Activated CD4-positive, alpha-beta T cell treated with anti-CD3 and anti-CD28 coated beads, Interleukin-2, amount 50 U/mL, for 1 hour (primary cell): ENCODE measurements around the gene PRRT3.

ENCODE experiments used
- DNase-seq: peaks from one replicate; pipeline ENCODE4 v3.0.0-alpha.2; 2020

The PRRT3 gene

DNA sequence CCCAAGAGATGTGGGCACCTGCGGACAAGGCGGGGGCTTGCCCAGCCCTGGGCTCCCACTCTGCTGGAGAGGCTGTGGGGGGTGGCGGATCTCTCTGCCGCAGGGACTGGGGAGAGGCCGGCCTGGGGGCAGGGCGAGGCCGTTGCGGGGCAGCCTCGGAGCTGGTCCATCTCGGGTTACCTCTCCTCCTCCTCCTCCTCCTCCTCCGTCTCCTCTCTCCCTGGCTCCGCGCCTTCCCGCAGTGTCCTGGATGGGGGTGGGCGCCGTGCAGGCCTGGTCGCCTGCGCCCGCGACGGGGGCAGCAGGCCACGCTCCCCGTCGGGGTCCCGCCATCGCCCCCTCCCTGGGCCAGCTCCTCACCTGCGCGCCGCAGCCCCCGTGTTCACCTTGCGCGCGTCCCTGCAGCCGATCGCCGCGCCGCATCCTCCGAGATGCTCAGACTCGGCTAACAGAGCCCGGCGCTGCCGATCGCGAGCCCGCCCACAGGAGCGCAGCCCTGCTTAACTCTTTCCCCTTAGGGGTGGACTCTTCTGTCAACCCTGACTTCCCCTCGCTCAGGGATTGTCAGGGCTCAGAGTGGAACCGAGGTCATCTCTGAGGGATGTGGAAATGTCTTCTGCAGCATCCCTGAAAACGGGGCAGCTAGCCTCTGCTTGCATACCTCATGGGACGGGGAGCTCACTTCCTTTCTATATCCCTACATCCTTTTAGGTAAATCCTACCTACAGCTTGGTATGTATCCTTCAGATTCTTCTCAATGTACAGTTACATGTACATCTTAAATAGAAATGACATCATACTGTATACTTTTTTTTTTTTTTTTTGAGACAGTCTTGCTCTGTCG, at the start of gene PRRT3:
TSS of gene PRRT3 (minus strand) at position 447 of the 844 bp plus-strand sequence. CDS start 2,293 bp downstream, outside the sequence.
- DNase-seq, result peak; percentile 58

DNA sequence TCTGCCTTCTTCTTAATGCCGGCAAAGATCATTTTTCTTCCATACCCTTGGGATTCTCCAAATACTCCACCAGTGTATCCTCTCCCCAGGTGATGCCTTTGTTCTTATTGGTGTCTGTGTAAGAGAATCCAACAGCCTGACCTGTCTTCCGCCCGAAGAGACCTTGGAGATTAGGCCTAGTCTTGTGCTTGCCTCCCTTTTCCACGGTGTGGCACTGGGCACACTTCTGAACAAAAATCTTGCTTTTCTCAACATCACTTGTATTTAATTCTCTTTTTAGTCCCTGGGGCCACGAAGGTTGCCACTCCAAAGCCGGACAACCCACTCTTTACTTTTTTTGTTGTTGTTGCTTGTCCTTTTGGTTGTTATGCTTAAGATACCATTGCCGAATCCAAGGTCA, 48.5 kb upstream of the PRRT3 start:
- DNase-seq, result no peak

DNA sequence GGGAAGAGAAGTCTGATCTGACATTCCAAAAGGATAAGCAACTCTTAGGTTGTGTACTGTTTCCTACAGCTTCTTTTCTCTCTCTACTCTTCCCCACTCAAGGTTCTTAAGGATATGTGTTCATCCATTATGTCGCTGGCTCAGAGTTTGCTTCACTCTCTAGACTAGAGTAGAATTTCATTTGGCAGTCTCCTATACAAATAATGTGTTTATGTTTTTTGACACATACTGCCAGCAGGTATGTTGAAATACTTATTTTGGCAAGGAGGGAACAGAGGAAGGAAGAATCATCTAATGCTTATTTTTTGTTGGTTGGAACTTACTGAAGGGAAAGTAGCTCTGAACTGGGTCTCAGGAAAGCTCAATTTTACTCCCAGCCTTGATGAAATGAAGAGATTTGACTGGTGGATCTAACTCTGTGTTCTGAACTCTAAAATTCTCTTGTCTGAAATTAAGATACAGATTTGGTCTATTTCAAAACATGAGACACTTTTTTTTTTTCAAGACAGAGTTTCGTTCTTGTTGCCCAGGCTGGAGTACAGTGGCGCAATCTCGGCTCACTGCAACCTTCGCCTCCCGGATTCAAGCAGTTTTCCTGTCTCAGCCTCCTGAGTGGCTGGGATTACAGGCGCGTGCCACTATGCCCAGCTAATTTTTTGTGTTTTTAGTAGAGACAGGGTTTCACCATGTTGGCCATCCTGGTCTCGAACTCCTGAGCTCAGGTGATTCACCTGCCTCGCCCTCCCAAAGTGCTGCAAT, 42.1 kb upstream of the PRRT3 start:
- no peak for DNase-seq

DNA sequence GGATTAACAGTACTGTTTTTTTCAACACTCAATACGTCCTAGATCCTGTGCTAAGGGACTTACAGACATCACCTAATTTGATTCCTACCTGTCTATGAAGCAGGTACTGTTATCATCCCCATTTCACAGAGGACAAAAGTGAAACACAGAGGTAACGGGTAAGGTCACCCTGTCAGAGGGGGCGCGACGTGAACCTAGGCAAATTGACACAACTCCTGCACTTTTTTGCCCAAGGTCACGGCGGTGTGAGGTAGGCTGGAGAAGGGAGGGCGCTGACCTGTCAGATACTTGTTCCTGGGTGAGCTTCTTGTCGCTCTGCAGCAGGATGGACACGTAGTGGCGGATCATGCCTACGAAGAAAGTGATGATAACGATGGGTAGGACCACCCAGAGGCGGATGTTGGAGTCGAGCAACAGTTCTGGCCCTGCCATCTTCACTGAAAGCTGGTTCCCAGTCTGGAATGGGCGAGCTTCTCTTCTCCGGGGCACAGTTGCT, 34.1 kb upstream of the PRRT3 start:
- no peak for DNase-seq

DNA sequence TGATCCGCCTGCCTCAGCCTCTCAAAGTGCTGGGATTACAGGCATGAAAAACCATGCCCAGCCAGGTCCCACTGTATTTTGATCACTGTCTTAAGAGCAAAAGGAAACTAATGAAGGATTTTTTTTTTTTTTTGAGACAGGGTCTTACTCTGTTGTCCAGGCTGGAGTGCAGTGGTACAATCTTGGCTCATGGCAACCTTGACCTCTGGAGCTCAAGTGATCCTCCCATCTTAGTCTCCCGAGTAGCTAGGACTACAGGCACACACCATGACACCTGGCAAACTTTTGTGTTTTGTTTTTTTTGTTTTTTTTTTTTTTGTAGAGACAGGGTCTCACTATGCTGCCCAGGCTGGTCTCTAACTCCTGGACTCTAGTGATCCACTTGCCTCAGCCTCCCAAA, 28.0 kb upstream of the PRRT3 start:
- no peak for DNase-seq

DNA sequence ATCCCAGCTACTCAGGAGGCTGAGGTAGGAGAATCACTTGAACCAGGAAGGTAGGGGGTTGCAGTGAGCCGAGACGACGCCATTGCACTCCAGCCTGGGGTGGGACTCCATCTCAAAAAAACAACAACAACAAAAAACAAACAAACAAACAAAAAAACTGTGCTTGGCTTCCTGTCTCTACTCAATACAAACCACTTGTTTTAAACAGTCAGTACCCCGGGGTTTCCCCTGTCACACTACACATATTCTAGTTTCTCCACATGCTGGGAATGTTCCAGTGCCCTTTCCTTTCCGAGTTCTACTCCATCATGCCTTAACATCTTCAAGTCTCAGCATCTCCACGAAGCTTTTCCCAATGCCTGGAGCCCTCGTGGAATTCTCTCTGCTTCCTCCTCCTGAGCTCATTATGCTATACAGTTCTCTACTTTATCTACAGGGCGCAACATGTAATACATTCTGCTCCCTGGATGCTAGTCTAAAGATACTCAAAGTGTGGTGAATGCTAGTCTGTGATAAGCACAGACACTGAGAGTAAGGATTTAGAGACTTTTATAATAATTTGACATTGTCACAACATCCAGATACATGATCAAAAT, 26.6 kb upstream of the PRRT3 start:
- DNase-seq, result no peak

DNA sequence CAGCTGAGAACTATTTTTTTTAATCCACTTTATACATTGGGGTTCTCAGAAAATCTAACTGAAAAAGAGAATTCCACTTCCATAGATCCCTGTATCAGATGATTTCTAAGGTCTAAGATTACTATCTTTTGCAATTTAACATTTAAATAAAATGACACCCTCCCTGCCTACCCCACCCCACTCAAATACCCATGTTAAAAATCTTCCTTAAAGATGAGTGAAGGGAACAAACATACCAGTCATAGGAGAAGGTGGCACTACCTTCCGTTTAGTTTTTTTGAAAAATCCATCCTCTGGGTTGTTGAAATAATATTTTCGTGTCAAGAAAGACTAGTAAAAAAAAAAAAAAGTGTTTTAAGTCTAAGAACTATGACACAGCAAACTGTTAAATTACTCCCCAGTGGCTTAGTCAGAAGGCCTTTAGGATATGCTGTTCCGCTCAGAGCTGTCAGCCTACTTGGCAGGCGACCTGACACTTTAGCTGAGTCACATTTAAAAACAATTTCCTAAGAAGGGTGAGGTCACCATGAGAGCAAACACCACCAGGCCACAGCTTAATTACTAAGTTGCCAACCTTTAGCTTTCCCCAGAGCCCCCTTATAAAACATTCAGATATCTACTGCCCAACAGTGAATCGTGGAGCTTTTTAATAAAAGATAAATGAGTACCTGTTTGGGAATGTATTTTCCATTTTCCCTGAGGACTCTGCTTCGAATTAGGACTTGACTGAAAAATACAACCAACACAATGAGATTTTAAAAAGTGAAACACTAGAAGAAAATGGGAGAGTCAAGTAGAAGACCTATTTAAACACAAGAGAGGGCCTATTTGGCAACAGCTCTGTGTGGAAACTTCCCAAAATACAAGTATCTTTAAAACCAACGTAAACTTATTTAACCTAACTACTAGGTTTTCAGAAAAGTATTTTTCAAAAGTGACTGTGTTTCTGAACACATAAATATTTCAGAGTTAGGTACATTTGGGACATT, 24.8 kb upstream of the PRRT3 start:
- DNase-seq, result no peak

DNA sequence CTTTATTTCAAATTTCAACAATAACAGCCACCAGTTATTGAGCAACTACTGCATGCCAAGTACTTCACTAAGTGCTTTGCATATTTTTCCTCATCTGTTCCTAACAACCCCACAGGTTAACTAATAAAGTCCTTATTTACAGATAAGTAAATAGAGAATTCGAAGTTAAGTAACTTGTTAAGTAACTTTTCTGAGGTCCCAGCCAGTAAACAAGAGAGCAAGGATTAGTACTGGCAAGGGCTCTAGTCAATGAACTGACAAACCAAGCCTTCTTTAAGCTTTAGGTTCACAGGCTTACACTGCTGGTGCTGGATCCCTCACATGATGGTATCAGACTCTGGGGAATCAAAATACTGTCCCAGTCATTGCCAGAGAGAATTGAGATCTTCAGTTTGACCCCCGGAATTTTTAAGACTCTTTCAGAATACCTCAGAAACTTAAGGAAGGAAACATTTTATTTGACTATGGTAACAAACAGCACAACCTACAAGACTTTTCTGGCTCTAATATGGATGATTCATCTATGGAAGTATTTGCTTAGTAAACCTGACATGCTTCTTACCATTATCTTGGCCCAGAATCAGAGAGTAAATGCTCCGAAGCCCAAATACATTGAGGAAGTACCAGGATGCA, 17.9 kb upstream of the PRRT3 start:
- DNase-seq, result no peak

DNA sequence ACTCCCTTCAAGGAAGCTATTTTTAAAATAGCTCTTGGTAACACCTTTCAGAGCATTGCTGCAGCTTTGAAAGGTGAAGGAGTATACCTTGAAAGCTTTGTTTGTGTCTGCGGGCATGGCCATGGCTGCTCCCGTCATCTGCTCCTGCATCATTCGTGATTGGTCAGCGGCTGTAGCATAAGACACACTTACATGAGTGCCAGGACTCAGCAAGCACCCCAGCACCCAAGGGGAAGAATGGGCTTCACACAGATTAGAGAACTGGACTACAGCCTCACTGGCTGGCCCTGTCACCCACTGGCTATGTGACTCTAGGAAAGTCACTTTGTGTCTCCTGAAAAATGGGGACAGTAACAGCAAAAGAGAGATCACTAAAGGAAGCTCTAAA, 17.4 kb upstream of the PRRT3 start:
- DNase-seq, result no peak

DNA sequence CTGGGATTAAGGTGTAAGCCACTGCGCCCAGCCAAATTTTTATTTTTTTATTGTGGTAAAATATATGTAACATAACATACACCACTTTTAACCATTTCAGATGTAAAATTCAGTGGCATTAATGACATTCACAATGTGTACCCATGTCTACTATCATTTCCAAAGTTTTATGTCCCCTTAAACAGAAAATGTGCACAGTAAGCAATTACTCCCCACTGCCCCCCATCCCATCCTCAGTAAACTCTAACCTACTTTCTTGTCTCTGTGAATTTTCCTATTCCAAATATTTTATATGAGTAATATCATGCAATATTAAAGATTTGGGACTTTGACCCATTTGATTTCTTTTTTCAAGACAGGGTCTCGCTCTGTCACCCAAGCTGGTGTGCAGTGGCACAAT, 14.6 kb upstream of the PRRT3 start:
- DNase-seq, result no peak

DNA sequence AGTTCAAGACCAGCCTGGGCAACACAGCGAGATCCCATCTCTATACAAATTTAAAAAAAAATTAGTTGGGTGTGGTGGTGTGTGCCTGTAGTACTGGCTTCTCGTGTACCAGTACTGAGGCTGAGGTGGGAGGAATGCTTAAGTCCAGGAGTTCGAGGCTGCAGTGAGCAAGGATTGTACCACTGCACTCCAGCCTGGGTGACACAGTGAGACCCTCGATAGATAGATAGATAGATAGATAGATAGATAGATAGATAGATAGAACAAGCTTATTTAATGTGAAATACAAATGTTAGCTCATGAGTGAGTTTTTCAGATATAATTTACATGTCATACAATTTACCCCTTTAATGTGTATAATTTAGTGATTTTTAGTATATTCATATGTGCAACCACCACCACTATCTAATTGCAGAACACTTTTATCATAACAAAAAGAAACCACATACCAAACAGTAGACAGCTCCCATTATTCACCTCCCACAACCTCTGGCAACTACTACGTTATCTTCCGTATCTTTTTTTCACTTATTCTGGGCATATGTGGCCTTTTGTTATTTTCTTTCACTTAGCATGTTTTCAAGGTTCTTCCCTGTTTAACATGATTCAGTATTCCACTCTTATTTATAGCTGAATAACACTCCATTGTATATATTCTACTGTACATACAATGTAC, 13.1 kb upstream of the PRRT3 start:
- DNase-seq, result no peak

DNA sequence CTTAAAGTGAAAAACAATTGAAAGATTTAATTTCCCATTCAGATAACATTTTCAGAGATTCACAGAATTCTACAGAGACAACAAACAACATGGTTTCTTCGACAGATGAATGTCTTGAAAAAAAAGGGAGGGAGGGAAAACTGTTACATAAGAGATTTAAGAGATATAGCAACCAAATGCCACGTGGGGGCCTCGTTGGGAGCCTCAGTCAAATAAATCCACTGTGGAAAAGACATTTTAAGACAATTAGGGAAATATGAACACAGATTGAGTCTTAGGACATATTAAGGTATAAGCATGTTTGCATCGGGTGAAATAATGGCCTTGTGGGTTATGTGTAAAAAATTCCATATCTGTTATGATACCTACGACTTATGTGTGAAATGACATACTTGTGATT, 5.0 kb upstream of the PRRT3 start:
- no peak for DNase-seq

DNA sequence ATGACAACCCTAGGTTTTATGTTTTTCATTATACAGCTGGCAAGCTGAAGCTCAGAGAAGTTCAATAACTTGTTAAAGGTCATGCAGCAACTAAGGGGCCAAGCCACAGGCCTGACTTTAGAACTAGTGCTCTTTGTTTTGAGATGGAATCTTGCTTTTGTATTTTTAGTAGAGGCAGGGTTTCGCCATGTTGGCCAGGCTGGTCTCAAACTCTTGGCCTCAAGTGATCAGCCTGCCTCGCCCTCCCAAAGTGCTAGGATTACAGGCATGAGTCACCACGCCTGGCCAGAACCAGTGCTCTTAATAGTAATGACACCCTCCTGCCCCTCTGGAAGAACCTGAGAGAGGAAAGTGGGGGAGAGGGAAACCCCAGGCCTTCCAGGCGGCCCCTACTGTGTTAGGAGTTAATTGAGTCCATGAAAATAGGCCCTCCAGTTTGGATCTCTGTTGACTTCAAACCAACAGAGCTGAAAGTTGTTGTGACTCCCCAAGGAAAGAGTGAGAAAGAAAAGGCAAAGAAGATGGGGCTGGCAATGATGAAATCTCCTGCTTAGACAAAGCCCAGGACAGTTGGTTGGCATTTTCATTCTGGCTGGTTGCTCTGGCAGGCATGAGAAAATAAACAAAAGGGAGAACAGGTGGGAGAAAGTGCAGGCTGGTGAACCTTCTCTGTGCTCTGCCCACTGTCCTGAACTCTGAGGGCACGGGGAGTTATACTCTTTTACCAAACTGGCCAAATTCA, 3.6 kb upstream of the PRRT3 start:
- no peak for DNase-seq

DNA sequence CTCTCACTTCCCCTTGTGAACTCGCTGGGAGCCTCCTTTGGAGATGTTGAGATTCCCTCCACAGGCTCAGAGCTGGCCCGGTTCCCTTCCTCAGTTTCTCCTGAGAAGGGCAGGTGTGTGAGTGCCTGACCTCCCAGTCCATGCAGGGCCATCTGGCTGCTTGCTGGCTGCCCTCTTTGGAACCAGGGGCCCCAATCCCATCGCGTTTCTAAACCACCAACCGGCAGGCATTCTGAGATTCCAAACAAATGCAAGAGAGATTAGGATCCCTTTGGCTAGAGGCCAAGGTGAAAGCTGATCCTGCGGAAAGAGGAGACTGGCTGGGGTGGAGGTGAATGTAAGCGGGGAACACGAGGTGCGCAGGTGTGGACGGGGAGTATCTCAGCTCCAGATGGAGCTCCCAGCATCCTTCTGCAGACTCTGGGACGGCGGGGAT, 2.9 kb upstream of the PRRT3 start:
- DNase-seq, result no peak

DNA sequence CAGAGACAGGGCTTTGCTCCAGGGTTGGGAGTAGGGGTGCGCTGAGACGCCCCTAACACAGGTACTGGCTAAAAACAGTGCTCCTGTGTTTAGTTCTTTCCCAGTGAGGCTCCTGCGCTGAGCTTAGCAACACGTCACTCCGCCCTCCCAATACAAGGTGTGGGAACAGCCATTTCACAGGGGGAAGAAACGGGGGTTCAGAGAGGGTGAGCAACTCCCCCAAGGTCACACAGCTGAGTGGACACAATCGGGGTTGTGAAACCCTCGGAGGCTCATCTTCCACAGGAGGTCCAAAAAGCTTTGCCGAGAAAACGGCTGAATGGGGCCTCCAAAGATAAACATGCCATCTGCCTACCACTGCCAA, 628 bp downstream of the PRRT3 start:
- no peak for DNase-seq

DNA sequence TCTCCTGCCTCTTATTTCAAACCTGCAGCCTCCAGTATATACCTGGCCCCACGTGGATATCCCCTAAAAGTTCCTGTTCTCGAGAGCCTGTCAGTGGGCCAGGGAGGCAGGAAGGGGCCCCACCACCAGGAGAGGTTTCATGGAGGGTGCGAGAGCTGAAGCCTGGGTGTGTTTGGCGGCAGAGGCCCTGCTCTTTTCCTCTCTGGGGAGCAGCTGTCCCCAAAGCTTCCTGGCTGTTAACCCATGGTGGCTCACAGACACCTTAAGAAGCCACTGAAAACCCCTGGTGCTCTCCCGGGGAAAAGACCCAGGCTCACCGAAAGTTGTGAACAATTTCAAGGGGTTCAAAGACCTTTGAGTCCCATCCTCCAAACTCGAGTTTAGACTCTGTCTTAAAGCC, 1.1 kb downstream of the PRRT3 start:
- no peak for DNase-seq

DNA sequence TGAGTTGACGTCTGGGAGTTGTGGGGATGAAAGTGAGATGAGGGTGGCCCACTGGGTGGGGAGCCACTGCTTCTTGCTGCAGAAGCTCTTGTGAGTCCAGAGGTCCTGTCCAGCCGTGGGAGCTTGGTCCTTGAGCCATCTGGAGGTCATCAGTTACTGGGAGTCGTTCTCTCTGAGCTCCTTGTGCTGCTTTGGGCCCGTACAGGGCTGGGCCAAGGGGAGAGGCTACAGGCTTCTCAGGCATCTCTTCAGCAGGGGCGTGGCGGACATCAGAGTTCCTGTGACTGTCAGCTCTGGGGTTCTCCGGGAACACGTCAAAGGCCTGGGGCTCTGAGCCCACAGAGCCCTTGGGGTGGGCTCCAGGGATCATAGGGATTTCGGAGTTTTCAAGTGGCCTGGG, 2.6 kb downstream of the PRRT3 start:
- no peak for DNase-seq

DNA sequence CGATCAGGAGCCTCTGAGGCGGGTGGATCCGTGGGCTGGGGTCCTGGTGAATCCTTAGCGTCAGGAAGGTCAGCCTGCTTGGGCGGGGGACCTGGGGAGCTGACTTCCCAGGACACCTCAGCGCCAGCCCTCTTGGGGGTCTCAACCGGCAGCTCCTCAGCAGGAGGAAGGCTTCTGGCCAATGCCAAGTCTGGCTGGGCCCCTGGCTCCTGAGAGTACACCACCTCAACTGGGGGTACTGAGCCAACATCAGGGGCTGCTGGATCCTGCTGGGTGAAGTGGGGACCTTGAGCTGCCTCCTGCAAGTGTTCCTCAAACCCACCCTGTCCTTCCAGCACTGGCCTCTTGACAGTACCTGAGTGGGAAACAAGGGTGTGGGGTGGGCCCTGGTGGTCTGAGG, 3.1 kb downstream of the PRRT3 start:
- DNase-seq, result no peak

DNA sequence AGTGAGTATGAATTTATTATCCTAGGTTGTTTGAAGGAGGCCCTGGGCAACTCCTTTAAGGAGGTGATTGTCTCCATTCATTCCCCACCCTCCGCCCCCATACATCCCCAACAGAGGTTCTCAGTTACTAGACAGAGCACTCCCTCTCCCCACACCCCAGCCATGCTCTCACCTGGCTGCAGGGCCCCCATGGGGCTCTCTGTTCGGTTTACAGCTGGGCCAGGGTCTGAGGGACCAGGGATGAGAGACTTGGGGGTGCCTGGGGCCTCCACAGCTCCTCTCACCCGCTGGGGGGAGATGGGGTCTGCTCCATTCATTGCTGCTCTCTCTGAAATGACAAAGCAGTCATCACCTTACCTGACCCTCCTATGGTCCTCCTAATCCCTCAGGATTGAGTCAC, 3.6 kb downstream of the PRRT3 start:
- no peak for DNase-seq
